ENCODE results near the gene MLEC.

Gene MLEC

DNA sequence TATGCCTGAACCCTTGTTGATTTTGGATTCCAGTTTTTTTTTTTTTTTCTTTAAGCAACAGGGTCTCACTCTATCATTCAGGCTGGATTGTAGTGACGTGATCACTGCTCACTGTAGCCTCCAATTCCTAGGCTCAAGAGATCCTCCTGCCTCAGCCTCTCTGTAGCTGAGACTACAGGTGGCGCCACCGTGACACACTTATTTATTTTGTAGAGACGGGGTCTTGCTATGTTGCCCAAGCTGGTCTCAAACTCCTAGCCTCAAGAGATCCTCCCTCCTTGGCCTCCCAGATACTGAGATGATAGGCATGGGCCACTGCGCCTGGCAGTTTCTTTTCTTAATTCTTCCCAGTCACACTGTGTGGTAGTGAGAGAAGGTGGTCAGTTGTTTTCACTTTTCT, 63.9 kb downstream of the MLEC start:
- DNase-seq = no peak

DNA sequence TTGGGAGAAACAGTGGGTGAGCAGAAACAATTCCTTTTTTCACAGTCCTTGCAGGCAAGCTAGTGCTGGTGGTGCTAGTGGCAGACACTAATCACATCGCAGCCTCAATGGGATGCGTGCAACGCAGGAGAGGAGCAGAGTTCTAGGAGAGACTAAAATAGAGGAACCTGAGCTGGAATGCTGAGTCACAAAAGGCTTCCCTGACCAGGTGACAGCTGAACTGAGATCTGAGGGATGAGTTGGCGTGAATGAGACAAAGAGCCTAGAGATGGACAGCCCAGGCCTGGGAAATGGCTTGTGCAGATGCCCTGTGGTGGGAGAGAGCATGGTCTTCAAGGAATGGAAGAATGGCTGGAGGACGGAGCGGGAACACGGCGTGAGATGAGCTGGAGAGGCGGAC, 64.4 kb downstream of the MLEC start:
- DNase-seq = no peak

Measured in activated naive CD4-positive, alpha-beta T cell treated with anti-CD3 and anti-CD28 coated beads, Interleukin-2, amount 50 U/mL, for 16 hours (primary cell).